GM12878 (cell line): Measurements from ENCODE around the gene FLRT1. TPM values are rescaled to one million over a fixed set of nuclear protein-coding genes. Genes with fewer than 3 reads are reported as not detected.

Experiments
- ATAC-seq: fragments of 200-7000 bp; cut with Tn5 transposase; 3 replicates; pipeline ENCODE4 v1.9.1; 2020; ENCODE audit warnings: mild to moderate bottlenecking, moderate library complexity
- BruUV-seq: library from RNA; stranded (reverse); fragments of 400-500 nt; replicated peaks from 2 replicates; lab custom pipeline; 2021; lab: Mats Ljungman, UMichigan
- CTCF ChIA-PET: fragments of 300-600 bp; sonication (Branson Sonifier 250); formaldehyde crosslinking; extraction: SDS; loops from one replicate; lab custom pipeline; 2021; ENCODE audit warnings: inconsistent platforms; lab: Yijun Ruan, JAX
- POLR2A ChIA-PET: fragments of 350-600 bp; formaldehyde crosslinking; extraction: SDS; loops from one replicate; lab custom pipeline; 2021; ENCODE audit warnings: inconsistent platforms; lab: Charles Lee
- RAD21 ChIA-PET: fragments of 300-600 bp; sonication (Branson Sonifier 250); formaldehyde crosslinking; loops from one replicate; lab custom pipeline; 2023; ENCODE audit warnings: antibody characterized with exemption; ENCODE audit not compliant: unreplicated experiment; lab: Charles Lee
- SMC1A ChIA-PET: fragments of 300-600 bp; sonication (Branson Sonifier 250); formaldehyde crosslinking; loops from one replicate; lab custom pipeline; 2023; ENCODE audit not compliant: unreplicated experiment, uncharacterized antibody; lab: Charles Lee
- DNase-seq: peaks from one replicate; pipeline ENCODE4 v3.0.0-alpha.2; 2011; ENCODE audit warnings: low read depth, low spot score
- FAIRE-seq: peaks from 3 replicates; lab custom pipeline; 2011; peaks lifted over from hg19 to GRCh38; lab: Jason Lieb, UNC
- H2AFZ ChIP-seq: 2 replicates; pipeline ENCODE4 v1.6.0; 2011; ENCODE audit warnings: low read depth, low read length, control low read depth; ENCODE audit not compliant: control insufficient read depth
- H3K27ac ChIP-seq: 2 replicates; pipeline ENCODE4 v1.5.1; 2011; ENCODE audit warnings: control low read depth; ENCODE audit not compliant: control insufficient read depth, insufficient read depth
- H3K27me3 ChIP-seq, 2 experiments: replicated peaks in 1 of 2; 2 replicates each; pipeline versions ENCODE4 v1.6.0 to v1.6.1; 2011; ENCODE audit warnings: low read length in 1 of 2; ENCODE audit not compliant: control insufficient read depth in 2 of 2, insufficient read depth in 2 of 2
- H3K36me3 ChIP-seq, 2 experiments: 2 replicates each; pipeline ENCODE4 v1.5.1; 2011; ENCODE audit warnings: low read length in 1 of 2; ENCODE audit not compliant: control insufficient read depth in 2 of 2, insufficient read depth in 2 of 2
- H3K4me1 ChIP-seq: 2 replicates; pipeline ENCODE4 v1.6.1; 2011; ENCODE audit warnings: mild to moderate bottlenecking, low read length, moderate library complexity, mixed read lengths; ENCODE audit not compliant: control insufficient read depth, insufficient read depth
- H3K4me2 ChIP-seq: 2 replicates; pipeline ENCODE4 v1.6.0; 2011; ENCODE audit warnings: control low read depth; ENCODE audit not compliant: control insufficient read depth, insufficient read depth
- H3K4me3 ChIP-seq: fragments of 200-600 bp; sonication (generic); 2 replicates; pipeline ENCODE4 v1.5.1; 2016
- H3K79me2 ChIP-seq: 2 replicates; pipeline ENCODE4 v1.6.0; 2011; ENCODE audit warnings: low read length; ENCODE audit not compliant: control insufficient read depth, insufficient read depth
- H3K9ac ChIP-seq: 2 replicates; pipeline ENCODE4 v1.8.0; 2011; ENCODE audit warnings: low read length, control low read depth, mixed read lengths; ENCODE audit not compliant: control insufficient read depth, insufficient read depth
- H3K9me3 ChIP-seq: replicated peaks from 3 replicates; pipeline ENCODE4 v1.5.1; 2011; ENCODE audit warnings: mild to moderate bottlenecking, low read length; ENCODE audit not compliant: control insufficient read depth, insufficient read depth
- H4K20me1 ChIP-seq: 2 replicates; pipeline ENCODE4 v1.6.0; 2011; ENCODE audit not compliant: control insufficient read depth, insufficient read depth
- ESRRA ChIP-seq: IDR thresholded peaks from 2 replicates; pipeline ENCODE4 v1.6.1; 2012; ENCODE audit warnings: mild to moderate bottlenecking, low read length, improper control_type of control experiment
- FOXK2 ChIP-seq: fragments of 450-650 bp; IDR thresholded peaks from 2 replicates; pipeline ENCODE4 v1.6.1; 2017; ENCODE audit warnings: mild to moderate bottlenecking, moderate library complexity
- IKZF2 ChIP-seq, 2 experiments: fragments of 450-650 bp; IDR thresholded peaks; 2 replicates each; pipeline ENCODE4 v1.6.1; 2017; ENCODE audit warnings: mild to moderate bottlenecking in 2 of 2, moderate library complexity in 2 of 2
- KDM1A ChIP-seq: fragments of 200-600 bp; sonication (generic); IDR thresholded peaks from 2 replicates; pipeline ENCODE4 v1.6.1; 2016; ENCODE audit warnings: borderline replicate concordance
- POLR2AphosphoS2 ChIP-seq: IDR thresholded peaks from 2 replicates; pipeline ENCODE4 v1.6.1; 2011; ENCODE audit warnings: low read depth, mild to moderate bottlenecking, low read length, improper control_type of control experiment, moderate library complexity
- SIX5 ChIP-seq: IDR thresholded peaks from 2 replicates; pipeline ENCODE4 v1.6.1; 2011; ENCODE audit warnings: mild to moderate bottlenecking, low read depth, low read length, moderate library complexity; ENCODE audit not compliant: severe bottlenecking
- TARDBP ChIP-seq: IDR thresholded peaks from 2 replicates; pipeline ENCODE4 v1.6.1; 2016; ENCODE audit warnings: borderline replicate concordance
- TBL1XR1 ChIP-seq: IDR thresholded peaks from 2 replicates; pipeline ENCODE4 v1.6.1; 2012; ENCODE audit warnings: low read depth, low read length, improper control_type of control experiment
- TCF7 ChIP-seq: IDR thresholded peaks from 2 replicates; pipeline ENCODE4 v1.6.1; 2014; ENCODE audit warnings: antibody characterized with exemption, borderline replicate concordance
- ZNF622 ChIP-seq: fragments of 450-650 bp; IDR thresholded peaks from 2 replicates; pipeline ENCODE4 v1.6.1; 2017; ENCODE audit warnings: mild to moderate bottlenecking, inconsistent platforms
- ZSCAN29 ChIP-seq: fragments of 450-650 bp; IDR thresholded peaks from 2 replicates; pipeline ENCODE4 v1.6.1; 2017; ENCODE audit warnings: mild to moderate bottlenecking, moderate library complexity
- ZZZ3 ChIP-seq: IDR thresholded peaks from 2 replicates; pipeline ENCODE4 v1.6.1; 2011; ENCODE audit warnings: low read depth; ENCODE audit not compliant: control insufficient read depth, insufficient read length
- WGBS: methylation state at CpG from one replicate; pipeline ENCODE4 v1.1.6; 2016; ENCODE audit warnings: low lambda C conversion rate; ENCODE audit not compliant: insufficient replicate concordance, insufficient coverage; ENCODE audit errors: missing lambda C conversion rate; 5-methylcytosine and 5-hydroxymethylcytosine counted together
- in situ Hi-C: fragments of 300-500 bp; cut with MboI; formaldehyde crosslinking; loops from 9 replicates; pipeline ENCODE4 v1.14.3; 2018; ENCODE audit warnings: mixed read lengths
- intact Hi-C: fragments of 100-400 bp; cut with micrococcal nuclease; formaldehyde crosslinking; loops from one replicate; pipeline ENCODE4 v1.14.2; 2022; ENCODE audit not compliant: unreplicated experiment
- polyA plus RNA-seq, 11 experiments: library from polyadenylated mRNA; depleted of rRNA in 4 of 11; unstranded in 6 of 11; stranded (reverse) in 5 of 11; fragments of >200 nt; fragmentation: Nextera tagmentation in 4 of 11; fragmentation: Illumina TruSeq in 1 of 11; extraction: Ambion mirVana in 4 of 11; extraction: Trizol in 1 of 11; gene quantifications; 1 replicate in 1 of 11; 2 replicates in 10 of 11; pipeline versions ENCODE4 v1.2.1 to v1.2.3, GENCODE V29; 2011 to 2016; ENCODE audit warnings: inconsistent platforms in 2 of 11, missing spikeins in 2 of 11, low read depth in 1 of 11
- total RNA-seq, 4 experiments: library from RNA; depleted of rRNA in 3 of 4; stranded (reverse); fragments of >200 nt in 3 of 4; fragmentation: Illumina TruSeq in 1 of 4; extraction: Trizol in 1 of 4; gene quantifications; 2 replicates each; pipeline versions ENCODE4 v1.2.1 to v1.2.3, GENCODE V29; 2013 to 2021
- TF ChIP-seq, protein P1 (sequence below): fragments of 450-650 bp; formaldehyde crosslinking; IDR thresholded peaks from 2 replicates; pipeline ENCODE4 v1.5.0; 2022; ENCODE audit warnings: mild to moderate bottlenecking, missing genetic modification characterization
- TF ChIP-seq, protein P2 (sequence below): fragments of 450-650 bp; IDR thresholded peaks from 2 replicates; pipeline ENCODE4 v1.6.1; 2014; ENCODE audit warnings: mild to moderate bottlenecking
- TF ChIP-seq, protein P3 (sequence below): IDR thresholded peaks from 2 replicates; pipeline ENCODE4 v1.6.1; 2012; ENCODE audit warnings: improper control_type of control experiment, low read depth, low read length; ENCODE audit not compliant: insufficient replicate concordance
- TF ChIP-seq, protein P4 (sequence below): IDR thresholded peaks from 2 replicates; pipeline ENCODE4 v1.6.1; 2012; ENCODE audit warnings: low read length, inconsistent platforms

The FLRT1 gene
- total and polyA plus RNA-seq, 10 of the 15 experiments (the other 5 are each of a cell fraction or from before 2014, with no cell fraction given), result 0.10 to 0.12 TPM; not detected in 8

DNA sequence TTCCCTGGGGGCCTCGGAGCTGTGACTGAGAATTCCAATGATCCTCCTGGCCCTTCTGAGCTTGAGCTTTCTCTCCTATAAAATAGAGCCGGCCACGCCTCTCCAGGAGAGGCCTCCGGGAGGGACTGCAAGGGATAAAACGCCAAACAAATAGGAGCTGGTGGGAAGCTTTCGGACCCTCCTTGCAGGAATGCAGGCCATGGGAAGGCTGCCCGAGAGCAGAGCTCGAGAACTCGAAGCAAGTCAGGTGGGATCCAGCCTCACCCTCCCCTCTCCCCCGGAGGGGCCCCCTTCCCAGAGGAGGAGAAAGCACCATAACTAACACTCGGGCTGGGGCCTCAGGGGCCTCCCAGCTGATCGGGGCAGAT, 34.6 kb downstream of the FLRT1 start:
- ChIA-PET SMC1A (no interaction called here), RAD21 (no interaction called here), CTCF (no interaction called here), POLR2A (no interaction called here)
- WGBS, result 35% methylated on average over 12 of the region's 12 CpGs
- no peaks in the 10 kb centered on the region for H3K27me3 ChIP-seq
- H3K4me1 ChIP-seq, result no peaks in the 10 kb centered on the region
- no peak overlapping the region for H3K4me3 ChIP-seq
- H3K79me2 ChIP-seq, result no peaks in the 10 kb centered on the region
- no peak overlapping the region for H3K9ac ChIP-seq
- DNase-seq (no peak), FAIRE-seq (no peak), ATAC-seq (no peak)
- no peak overlapping the region for H3K27ac ChIP-seq
- no TSS peak for BruUV-seq
- no peaks in the 10 kb centered on the region for H3K9me3 ChIP-seq
- in situ Hi-C loops (no loop called here), intact Hi-C loops (no loop called here)
- H3K4me2 ChIP-seq, result no peak overlapping the region
- H4K20me1 ChIP-seq, result no peaks in the 10 kb centered on the region
- no peak overlapping the region for H2AFZ ChIP-seq
- H3K36me3 ChIP-seq, result no peaks in the 10 kb centered on the region
- TF ChIP-seq, protein P1, sequence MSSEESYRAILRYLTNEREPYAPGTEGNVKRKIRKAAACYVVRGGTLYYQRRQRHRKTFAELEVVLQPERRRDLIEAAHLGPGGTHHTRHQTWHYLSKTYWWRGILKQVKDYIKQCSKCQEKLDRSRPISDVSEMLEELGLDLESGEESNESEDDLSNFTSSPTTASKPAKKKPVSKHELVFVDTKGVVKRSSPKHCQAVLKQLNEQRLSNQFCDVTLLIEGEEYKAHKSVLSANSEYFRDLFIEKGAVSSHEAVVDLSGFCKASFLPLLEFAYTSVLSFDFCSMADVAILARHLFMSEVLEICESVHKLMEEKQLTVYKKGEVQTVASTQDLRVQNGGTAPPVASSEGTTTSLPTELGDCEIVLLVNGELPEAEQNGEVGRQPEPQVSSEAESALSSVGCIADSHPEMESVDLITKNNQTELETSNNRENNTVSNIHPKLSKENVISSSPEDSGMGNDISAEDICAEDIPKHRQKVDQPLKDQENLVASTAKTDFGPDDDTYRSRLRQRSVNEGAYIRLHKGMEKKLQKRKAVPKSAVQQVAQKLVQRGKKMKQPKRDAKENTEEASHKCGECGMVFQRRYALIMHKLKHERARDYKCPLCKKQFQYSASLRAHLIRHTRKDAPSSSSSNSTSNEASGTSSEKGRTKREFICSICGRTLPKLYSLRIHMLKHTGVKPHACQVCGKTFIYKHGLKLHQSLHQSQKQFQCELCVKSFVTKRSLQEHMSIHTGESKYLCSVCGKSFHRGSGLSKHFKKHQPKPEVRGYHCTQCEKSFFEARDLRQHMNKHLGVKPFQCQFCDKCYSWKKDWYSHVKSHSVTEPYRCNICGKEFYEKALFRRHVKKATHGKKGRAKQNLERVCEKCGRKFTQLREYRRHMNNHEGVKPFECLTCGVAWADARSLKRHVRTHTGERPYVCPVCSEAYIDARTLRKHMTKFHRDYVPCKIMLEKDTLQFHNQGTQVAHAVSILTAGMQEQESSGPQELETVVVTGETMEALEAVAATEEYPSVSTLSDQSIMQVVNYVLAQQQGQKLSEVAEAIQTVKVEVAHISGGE (CRISPR knock-in tag), result no peak
- TF ChIP-seq SIX5 (no peak), ZSCAN29 (no peak), KDM1A (no peak), TARDBP (no peak), FOXK2 (no peak), IKZF2 (IDR thresholded peaks at IDR 0.05) (no peak), ZZZ3 (no peak), TCF7 (no peak), ESRRA (no peak), ZNF622 (no peak), TBL1XR1 (no peak), POLR2AphosphoS2 (no peak)
- TF ChIP-seq, protein P2, sequence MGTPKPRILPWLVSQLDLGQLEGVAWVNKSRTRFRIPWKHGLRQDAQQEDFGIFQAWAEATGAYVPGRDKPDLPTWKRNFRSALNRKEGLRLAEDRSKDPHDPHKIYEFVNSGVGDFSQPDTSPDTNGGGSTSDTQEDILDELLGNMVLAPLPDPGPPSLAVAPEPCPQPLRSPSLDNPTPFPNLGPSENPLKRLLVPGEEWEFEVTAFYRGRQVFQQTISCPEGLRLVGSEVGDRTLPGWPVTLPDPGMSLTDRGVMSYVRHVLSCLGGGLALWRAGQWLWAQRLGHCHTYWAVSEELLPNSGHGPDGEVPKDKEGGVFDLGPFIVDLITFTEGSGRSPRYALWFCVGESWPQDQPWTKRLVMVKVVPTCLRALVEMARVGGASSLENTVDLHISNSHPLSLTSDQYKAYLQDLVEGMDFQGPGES, result no peak
- TF ChIP-seq, protein P3, sequence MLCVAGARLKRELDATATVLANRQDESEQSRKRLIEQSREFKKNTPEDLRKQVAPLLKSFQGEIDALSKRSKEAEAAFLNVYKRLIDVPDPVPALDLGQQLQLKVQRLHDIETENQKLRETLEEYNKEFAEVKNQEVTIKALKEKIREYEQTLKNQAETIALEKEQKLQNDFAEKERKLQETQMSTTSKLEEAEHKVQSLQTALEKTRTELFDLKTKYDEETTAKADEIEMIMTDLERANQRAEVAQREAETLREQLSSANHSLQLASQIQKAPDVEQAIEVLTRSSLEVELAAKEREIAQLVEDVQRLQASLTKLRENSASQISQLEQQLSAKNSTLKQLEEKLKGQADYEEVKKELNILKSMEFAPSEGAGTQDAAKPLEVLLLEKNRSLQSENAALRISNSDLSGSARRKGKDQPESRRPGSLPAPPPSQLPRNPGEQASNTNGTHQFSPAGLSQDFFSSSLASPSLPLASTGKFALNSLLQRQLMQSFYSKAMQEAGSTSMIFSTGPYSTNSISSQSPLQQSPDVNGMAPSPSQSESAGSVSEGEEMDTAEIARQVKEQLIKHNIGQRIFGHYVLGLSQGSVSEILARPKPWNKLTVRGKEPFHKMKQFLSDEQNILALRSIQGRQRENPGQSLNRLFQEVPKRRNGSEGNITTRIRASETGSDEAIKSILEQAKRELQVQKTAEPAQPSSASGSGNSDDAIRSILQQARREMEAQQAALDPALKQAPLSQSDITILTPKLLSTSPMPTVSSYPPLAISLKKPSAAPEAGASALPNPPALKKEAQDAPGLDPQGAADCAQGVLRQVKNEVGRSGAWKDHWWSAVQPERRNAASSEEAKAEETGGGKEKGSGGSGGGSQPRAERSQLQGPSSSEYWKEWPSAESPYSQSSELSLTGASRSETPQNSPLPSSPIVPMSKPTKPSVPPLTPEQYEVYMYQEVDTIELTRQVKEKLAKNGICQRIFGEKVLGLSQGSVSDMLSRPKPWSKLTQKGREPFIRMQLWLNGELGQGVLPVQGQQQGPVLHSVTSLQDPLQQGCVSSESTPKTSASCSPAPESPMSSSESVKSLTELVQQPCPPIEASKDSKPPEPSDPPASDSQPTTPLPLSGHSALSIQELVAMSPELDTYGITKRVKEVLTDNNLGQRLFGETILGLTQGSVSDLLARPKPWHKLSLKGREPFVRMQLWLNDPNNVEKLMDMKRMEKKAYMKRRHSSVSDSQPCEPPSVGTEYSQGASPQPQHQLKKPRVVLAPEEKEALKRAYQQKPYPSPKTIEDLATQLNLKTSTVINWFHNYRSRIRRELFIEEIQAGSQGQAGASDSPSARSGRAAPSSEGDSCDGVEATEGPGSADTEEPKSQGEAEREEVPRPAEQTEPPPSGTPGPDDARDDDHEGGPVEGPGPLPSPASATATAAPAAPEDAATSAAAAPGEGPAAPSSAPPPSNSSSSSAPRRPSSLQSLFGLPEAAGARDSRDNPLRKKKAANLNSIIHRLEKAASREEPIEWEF, result no peak
- TF ChIP-seq, protein P4, sequence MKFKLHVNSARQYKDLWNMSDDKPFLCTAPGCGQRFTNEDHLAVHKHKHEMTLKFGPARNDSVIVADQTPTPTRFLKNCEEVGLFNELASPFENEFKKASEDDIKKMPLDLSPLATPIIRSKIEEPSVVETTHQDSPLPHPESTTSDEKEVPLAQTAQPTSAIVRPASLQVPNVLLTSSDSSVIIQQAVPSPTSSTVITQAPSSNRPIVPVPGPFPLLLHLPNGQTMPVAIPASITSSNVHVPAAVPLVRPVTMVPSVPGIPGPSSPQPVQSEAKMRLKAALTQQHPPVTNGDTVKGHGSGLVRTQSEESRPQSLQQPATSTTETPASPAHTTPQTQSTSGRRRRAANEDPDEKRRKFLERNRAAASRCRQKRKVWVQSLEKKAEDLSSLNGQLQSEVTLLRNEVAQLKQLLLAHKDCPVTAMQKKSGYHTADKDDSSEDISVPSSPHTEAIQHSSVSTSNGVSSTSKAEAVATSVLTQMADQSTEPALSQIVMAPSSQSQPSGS, result no peak
